IMR-90 (cell line): ENCODE results near the gene ACTR3C.

Experiments used
- MAFK ChIP-seq: IDR thresholded peaks from 2 replicates; pipeline ENCODE4 v1.6.1; 2012; ENCODE audit warnings: low read depth, low read length, improper control_type of control experiment
- POLR2A ChIP-seq: IDR thresholded peaks from 2 replicates; pipeline ENCODE4 v1.6.1; 2012; ENCODE audit warnings: mild to moderate bottlenecking, low read depth, low read length
- SMC3 ChIP-seq: fragments of 150-350 bp; IDR thresholded peaks from 2 replicates; pipeline ENCODE4 v1.6.1; 2016; ENCODE audit warnings: low read depth, mild to moderate bottlenecking, antibody characterized with exemption, low read length, moderate library complexity
- TF ChIP-seq, protein P1 (sequence below): conservative IDR thresholded peaks from 2 replicates; pipeline ENCODE4 v1.5.1; 2012; ENCODE audit warnings: mild to moderate bottlenecking, low read depth, low read length, improper control_type of control experiment

- TF ChIP-seq, protein P1, sequence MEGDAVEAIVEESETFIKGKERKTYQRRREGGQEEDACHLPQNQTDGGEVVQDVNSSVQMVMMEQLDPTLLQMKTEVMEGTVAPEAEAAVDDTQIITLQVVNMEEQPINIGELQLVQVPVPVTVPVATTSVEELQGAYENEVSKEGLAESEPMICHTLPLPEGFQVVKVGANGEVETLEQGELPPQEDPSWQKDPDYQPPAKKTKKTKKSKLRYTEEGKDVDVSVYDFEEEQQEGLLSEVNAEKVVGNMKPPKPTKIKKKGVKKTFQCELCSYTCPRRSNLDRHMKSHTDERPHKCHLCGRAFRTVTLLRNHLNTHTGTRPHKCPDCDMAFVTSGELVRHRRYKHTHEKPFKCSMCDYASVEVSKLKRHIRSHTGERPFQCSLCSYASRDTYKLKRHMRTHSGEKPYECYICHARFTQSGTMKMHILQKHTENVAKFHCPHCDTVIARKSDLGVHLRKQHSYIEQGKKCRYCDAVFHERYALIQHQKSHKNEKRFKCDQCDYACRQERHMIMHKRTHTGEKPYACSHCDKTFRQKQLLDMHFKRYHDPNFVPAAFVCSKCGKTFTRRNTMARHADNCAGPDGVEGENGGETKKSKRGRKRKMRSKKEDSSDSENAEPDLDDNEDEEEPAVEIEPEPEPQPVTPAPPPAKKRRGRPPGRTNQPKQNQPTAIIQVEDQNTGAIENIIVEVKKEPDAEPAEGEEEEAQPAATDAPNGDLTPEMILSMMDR = no peak
- TF ChIP-seq MAFK = no peak
- no peak for TF ChIP-seq POLR2A
- no peak for TF ChIP-seq SMC3
These were observed 3.4 kb upstream of the ACTR3C start for GRCh38 chr7:150326657-150327268.
